GM21786 (cell line): ENCODE data around the gene RBM19.

Experiments
- ATAC-seq: cut with Tn5 transposase; IDR thresholded peaks from one replicate; pipeline ENCODE4 v1.9.1; 2021; ENCODE audit not compliant: unreplicated experiment

The RBM19 gene

DNA sequence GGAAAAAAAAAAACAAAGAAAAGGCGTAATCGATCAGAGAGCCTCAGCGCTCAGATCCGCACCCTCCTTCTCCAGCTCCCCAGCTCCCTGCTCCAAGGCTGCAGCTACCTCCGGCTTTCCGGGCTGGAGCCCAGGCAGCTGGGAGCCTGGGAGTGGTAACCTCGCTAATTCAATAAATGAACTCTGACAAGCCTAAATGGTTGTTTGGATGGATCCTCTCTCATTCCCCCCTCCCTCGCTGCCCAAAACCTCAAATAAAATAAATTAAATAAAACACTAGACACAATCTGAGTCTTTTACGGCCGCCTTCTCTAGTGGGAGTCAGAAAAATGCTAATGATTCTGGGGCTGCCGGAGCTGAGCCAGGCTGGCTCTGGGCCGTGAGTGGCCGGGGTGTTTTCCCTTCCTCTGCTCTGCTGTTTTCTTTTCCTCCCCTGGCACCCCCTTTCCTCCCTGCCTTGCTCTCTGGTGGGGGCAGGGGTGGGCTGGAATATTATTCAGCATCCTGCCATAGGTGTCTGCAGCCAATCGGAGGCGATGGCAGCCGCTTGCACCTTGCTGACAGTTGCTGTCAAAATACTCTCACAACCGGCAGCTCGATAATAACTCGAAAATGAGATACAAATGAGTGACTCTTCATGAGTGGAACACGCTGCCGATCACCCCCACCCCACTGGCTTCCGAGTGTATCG is 76.1 kb downstream of the RBM19 start:
- no peak for ATAC-seq

GRCh38 chr12:113889076-113889475 is 77.0 kb downstream of the RBM19 start:
- no peak for ATAC-seq

DNA sequence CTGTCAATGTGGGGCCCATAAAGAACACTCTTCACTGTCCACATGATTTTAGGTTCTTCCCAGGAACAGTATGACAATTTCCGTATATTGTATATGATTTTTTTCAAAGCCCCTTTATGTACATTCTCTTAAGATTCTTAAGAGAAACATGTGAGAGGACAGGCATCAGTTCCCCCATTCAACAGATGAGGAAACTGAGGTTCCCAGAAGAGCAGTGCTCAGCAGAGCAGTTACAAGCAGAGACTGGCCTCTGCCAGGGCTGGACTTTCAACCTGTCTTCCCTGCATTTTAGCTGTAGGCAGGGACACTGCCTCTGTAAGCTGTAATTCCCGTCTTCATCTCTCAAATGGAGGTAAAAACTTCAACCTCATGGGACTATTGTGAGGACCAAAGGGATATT is 77.7 kb downstream of the RBM19 start:
- ATAC-seq = no peak

DNA sequence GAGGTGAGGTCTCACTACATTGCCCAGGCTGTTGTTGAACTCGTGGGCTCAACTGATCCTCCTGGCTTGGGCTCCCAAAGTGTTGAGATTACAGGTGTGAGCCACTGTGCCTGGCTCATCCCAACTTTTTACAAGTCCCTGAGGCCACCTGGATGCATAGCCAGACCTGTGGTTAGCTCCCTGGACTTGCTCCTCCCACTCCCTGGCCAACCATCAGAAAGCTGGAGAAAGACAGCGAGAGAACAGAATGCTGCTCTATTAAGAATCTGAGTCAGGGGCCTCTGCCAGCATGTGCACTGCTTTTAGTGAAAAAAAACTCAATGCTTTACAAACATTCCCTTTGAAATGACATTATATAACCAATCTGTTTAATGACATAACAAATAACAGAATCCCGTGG is 78.2 kb downstream of the RBM19 start:
- no peak for ATAC-seq

DNA sequence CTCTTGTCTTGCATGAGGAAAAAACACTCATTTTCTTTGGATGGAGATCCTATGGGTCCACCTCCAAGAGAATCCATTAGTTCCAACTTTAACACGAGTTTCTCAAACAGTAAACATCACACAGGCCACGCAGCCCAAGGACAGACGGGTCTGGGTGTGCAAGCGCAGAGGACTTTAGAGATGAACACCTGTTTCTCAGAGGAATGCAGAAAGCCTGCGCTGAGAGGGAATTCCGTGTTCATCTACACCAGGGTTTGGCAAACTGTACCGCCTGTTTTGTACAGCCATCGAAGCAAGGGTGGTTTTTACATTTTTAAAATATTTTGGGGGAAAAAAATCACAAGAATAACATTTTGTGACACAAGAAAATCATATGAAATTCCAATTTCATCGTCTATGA is 79.4 kb downstream of the RBM19 start:
- no peak for ATAC-seq

GRCh38 chr12:113884392-113884791 is 81.7 kb downstream of the RBM19 start:
- ATAC-seq = no peak

DNA sequence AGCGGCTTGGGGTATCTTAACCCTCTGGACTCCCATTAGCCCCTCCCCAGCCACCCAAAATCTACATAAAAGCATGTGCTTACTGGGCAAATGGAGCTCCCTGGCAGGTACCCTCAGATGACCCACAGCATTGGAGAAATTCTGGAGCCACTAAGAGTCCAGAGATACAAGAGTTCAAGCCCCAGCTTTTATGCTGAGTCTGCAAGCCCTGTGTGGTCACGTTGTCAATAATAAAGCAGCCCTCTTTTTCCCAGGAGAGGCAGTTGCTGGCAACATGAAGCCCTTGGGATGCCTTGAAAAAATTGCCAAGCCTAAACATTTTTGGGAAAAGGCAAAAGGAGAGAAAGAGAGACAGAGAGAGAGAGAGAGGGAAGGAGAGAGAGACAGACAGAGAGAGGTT is 83.4 kb downstream of the RBM19 start:
- ATAC-seq = no peak

DNA sequence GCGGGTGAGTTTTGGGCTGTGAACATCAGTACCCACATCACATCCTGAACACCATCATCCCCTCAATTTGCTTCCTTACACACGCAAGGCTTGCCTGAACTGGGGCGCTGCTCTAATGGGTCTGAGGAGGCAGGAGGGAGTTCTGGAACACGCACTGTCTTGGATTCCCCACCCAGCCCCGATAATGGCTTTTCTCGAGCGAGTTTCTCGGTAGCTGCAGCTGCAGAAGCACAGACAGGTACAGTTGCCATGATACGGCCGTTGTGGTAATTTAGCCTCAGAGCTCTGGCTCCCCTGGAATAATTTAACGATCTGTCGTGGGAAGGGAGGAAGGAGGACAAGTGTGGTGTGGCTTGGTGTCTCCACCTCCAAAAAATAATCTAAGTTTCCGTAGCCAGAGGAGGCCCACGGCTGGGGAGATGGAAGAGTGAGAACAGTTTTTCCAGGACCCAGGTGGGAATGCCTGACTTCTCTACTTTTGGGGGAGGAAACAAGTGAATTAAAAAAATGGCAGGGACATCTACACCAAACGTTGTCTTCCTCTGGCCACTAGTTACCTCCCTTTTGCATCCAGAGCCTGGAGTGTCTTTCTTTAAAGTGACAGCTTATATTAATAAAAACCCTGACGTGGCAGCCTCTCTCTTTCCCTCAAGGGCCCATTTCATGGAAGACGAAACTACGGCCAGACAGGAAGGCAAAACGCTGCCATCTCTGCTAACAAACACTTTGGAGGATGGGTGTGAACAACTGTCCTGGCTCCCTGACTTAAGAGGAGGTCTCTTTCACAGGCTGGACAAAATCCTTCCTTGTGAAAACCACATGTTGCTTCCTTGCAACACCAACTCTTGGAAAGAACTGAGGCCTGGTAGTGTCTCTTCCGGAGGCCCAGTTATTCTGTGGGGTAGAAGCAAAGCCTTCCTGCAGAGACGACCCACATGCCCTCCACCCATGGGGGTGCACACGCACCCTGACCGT is 84.8 kb downstream of the RBM19 start:
- ATAC-seq = no peak

DNA sequence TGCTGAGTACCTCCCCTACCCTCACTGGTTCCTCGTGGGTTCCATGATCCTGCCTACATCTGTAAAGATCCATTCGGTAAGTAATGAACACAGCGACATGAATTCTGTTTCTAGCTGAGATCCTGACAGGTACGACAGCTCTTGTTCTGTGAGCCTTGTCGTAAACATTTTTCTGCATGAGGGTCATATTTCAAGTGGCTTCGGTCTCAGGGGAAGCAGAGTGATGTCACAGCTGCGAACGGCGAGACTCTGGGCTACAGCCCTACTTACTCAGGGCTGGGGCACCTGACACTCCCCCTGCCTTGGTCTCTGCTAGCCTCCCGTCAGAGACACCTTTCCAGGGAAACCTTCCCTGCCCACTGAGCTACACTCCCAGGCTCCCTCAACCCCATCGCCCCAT is 85.8 kb downstream of the RBM19 start:
- no peak for ATAC-seq

- no peak for ATAC-seq
Measured at GRCh38 chr12:113879658-113880057, 86.5 kb downstream of the RBM19 start.

GRCh38 chr12:113877607-113878006 is 88.5 kb downstream of the RBM19 start:
- ATAC-seq = no peak

DNA sequence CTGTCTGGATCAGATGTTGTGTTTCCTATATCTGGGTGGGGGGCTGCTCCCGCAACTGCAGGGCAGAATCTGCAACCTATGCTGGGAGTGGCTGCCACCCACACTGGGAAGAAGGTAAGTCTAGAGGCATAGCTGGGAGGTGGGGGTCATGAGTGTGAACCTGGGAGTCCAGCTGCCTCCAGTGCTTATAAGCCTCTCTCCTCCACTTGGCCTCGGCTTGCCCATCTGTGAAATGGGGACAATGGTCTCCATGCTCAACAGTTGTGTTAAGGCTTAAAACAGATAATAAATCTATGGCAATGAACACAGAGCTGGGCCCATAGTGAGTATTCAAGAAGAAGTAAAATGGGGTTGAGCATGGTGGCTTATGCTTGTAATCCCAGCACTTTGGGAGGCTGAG is 90.0 kb downstream of the RBM19 start:
- no peak for ATAC-seq

GRCh38 chr12:113875691-113876090 is 90.4 kb downstream of the RBM19 start:
- no peak for ATAC-seq

DNA sequence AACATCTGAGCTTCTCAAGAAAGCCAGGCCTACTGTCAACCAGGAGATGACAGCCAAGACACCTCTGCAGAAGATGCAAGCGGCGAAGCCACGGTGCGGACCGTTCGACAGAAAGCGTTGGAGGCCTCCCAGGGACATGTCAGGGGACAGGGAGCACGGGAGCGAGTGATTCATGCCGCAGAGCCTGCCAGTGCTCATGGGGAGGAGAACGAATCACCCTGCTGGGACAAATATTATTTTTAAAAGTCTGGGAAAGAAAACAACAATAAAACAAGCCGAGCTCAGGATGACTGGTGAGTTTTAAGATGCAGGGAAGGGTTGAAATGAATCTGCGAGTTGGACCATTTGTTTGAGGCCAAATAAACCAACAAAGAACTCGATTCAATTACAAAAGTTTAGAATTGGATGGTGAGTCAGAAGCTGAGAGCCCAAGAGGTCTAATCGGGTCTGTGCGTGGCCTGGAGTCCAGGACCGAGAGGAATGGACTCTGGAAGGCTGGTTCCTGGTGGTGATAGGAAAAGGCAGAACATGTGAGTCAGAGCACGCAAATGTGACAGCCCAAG is 91.0 kb downstream of the RBM19 start:
- no peak for ATAC-seq

DNA sequence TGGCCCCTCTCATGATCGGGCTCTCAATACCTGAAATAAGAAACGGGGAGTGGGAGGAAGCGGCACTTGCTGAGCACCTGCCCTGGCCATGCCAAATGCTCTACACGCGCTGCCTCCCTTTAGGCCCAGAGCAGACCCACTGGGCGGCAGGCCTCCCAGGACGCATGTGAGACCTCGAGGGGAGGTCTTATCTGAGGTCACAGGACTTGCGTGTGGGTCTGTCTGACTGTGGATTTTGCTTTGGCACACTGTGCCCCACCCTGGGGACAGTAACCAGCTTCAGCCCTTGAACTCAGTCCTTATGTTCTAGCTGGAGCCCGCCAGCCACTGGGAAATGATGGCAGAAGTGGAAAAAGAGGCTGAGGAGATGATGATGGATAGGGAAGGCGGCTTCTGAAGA is 91.8 kb downstream of the RBM19 start:
- ATAC-seq = no peak

DNA sequence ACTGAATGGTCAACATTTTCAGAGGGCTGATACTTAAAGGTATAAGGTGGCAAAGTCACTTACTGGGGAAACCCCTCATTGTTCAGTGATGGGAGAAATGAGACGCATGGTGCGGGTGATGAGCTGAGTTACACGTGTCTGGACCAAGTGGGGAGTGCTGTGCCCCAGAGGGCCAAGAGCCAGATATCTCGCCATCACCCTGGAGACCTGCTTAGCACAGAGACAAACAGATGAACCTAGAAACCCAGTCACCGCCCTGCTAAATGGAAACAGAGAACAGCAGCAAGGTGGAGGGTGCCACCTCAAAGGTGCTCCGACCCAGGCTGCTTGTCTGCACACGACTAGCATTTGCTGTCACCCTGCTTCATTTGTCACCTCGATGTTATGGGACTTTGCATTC is 92.4 kb downstream of the RBM19 start:
- no peak for ATAC-seq

DNA sequence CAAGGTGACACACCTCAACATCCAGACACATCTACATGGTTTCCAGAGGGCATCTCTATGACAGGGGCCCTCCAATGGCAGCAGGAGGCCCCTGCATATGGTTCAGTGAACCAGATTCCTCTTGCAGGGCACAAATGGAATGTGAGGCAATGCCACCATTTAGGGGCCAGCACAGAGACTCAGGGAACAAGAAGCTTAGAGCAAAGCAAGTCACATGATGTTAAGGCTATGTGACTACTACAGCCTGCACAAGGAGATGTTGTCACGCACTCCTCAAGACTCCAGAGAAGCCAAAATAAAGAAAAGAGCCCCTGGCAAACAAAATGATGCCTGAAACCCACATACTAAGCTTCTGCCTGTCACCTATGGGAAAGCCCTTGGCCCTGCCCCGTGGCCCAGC is 95.2 kb downstream of the RBM19 start:
- ATAC-seq = no peak

DNA sequence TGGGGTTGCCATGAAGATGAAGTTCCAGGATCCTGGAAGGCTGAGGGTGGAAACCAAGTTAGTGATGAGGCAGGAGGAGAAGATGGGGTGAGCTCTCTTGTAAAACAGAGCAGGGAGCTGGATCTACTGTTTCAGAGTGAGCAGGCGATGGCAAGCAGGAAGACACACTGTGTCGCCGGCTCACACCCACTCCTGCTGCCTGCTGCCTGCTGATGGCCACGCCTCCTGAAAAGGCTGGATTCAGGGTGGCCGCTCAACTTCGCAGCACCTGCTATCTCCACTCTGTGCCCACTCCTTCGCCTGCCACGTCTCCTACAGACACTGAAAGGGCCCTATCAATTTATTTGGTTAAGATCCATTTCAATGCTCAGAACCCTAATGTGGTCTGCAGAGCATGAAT is 96.1 kb downstream of the RBM19 start:
- ATAC-seq = no peak

DNA sequence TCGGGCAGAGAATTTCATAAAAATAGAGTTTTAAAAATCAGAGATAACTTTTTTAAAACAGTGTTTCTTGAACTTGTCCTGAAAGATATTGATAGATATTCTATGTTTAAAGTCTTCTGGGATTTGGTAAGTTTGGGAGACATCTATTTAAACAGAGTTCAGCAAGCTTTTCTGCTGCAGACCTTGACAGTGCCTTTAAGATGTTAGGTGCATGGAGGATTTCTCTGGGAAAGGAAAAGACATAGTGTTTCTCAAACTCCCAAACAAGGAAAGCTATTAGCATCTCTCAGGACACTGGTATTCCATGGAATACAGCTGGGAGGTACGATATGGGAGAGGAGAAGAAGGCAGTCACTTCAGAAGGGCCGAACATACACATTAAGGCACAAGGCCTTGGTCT is 97.8 kb downstream of the RBM19 start:
- ATAC-seq = no peak

GRCh38 chr12:113867258-113867657 is 98.9 kb downstream of the RBM19 start:
- no peak for ATAC-seq

DNA sequence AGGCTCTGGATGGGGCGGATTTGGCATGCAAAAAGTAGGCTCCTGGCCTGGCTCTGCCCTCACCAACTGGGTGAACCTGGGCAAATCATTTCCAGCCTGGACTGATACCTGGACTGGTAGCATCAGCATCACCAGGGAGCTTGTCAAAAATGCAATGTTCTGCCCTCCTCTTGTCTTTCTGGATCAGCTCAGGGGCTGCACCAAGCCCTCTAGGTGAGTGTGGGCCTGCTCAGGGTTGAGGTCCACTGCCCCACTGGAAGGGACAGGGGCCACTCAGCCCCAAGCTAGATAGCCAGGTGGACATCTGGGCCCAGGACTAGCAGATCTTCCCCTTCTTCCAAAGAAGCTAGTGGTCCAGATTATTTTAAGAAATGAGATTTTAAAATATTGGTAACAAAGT is 99.6 kb downstream of the RBM19 start:
- no peak for ATAC-seq

DNA sequence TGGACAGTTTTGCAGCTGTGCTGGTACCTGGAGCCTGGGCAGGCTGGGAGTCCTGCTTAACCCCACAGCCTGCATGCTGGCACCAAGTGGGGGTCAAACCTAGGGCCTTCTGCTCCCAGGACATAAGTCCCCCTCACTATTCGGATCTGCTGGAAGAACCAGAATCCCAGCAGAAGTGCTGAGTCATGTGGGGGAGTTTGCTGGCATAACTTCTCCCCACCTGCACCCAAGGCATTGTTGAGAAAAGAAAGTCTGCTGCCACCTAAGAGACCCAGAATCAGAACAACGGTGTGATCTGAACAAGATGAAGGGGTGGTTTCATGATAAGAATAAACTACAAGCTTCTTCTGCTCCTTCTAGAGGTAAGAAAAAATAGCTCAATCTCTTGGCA is 102.7 kb downstream of the RBM19 start:
- ATAC-seq = no peak
